NCI-H748 treated with DMSO at 0.1 percent for 48 hours (cell line): ENCODE results near the gene PRDM16.

Experiments used
- DNase-seq: peaks from one replicate; lab custom pipeline; 2025; lab: John Stamatoyannopoulos, UW

Gene PRDM16

GRCh38 chr1:3207217-3207848, 138.3 kb downstream of the PRDM16 start:
- DNase-seq: no peak

GRCh38 chr1:3208819-3209200, 139.8 kb downstream of the PRDM16 start:
- no peak for DNase-seq

- no peak for DNase-seq
These were observed 140.2 kb downstream of the PRDM16 start for GRCh38 chr1:3209201-3209600.

- DNase-seq: no peak
These were observed 142.8 kb downstream of the PRDM16 start for GRCh38 chr1:3211582-3212375.

GRCh38 chr1:3212453-3213355, 143.7 kb downstream of the PRDM16 start:
- no peak for DNase-seq

GRCh38 chr1:3213730-3214129, 144.7 kb downstream of the PRDM16 start:
- no peak for DNase-seq

- DNase-seq: no peak
These were observed 146.4 kb downstream of the PRDM16 start for GRCh38 chr1:3215198-3216014.

GRCh38 chr1:3216015-3216391, 147.0 kb downstream of the PRDM16 start:
- DNase-seq: no peak

- no peak for DNase-seq
These were observed 148.2 kb downstream of the PRDM16 start for GRCh38 chr1:3217181-3217641.

GRCh38 chr1:3217979-3218679, 149.1 kb downstream of the PRDM16 start:
- no peak for DNase-seq

- DNase-seq: no peak
These were observed 150.2 kb downstream of the PRDM16 start for GRCh38 chr1:3219005-3219790.

- DNase-seq: no peak
These were observed 150.9 kb downstream of the PRDM16 start for GRCh38 chr1:3219791-3220467.

- DNase-seq: no peak
These were observed 152.4 kb downstream of the PRDM16 start for GRCh38 chr1:3221112-3222041.

GRCh38 chr1:3222042-3222692, 153.2 kb downstream of the PRDM16 start:
- DNase-seq: no peak

GRCh38 chr1:3225661-3226060, 156.7 kb downstream of the PRDM16 start:
- no peak for DNase-seq

- DNase-seq: no peak
These were observed 157.2 kb downstream of the PRDM16 start for GRCh38 chr1:3226191-3226590.

- no peak for DNase-seq
These were observed 157.8 kb downstream of the PRDM16 start for GRCh38 chr1:3226701-3227350.

- no peak for DNase-seq
These were observed 158.3 kb downstream of the PRDM16 start for GRCh38 chr1:3227351-3227704.
